GM18526 (cell line): Measurements from ENCODE around the gene DAP3.
A peak's percentile ranks its signal among the peaks of the same experiment; 100 is the strongest.

Source experiments
- POLR2A ChIP-seq: IDR thresholded peaks from 3 replicates; pipeline ENCODE4 v1.6.1; 2011; ENCODE audit not compliant: insufficient read length; ENCODE audit errors: extremely low read depth

Gene DAP3

DNA sequence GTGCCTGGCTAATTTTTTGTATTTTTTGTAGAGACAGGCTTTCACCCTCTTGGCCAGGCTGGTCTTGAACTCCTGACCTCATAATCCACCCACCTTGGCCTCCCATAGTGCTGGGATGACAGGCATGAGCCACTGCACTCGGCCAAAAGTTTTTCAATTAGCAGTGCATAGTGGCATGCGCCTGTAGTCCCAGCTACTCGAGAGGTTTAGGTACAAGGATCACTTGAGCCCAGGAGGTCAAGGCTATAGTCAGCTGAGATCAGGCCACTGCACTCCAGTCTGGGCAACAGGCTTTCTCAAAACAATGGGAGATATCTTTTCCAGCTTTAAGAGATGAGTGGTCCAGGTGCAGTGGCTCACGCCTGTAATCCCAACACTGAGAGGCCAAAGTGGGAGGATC lies 30.8 kb downstream of the DAP3 start:
- TF ChIP-seq POLR2A, result no peak

DNA sequence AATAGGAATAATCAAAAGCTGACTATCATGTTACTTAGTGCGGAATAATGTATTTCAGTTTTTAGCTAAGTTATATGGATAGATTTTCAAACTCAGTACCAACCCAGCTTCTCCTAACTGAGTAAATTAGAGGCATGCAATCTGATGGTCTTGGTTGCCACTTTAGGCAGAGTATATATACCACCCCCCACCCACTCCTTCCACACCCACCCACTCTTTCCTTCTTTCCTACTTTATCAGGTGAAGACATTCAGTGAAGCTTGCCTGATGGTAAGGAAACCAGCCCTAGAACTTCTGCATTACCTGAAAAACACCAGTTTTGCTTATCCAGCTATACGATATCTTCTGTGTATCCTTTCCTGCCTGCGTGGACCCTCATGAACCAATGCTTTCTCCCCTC lies 36.3 kb downstream of the DAP3 start:
- TF ChIP-seq POLR2A, result no peak

DNA sequence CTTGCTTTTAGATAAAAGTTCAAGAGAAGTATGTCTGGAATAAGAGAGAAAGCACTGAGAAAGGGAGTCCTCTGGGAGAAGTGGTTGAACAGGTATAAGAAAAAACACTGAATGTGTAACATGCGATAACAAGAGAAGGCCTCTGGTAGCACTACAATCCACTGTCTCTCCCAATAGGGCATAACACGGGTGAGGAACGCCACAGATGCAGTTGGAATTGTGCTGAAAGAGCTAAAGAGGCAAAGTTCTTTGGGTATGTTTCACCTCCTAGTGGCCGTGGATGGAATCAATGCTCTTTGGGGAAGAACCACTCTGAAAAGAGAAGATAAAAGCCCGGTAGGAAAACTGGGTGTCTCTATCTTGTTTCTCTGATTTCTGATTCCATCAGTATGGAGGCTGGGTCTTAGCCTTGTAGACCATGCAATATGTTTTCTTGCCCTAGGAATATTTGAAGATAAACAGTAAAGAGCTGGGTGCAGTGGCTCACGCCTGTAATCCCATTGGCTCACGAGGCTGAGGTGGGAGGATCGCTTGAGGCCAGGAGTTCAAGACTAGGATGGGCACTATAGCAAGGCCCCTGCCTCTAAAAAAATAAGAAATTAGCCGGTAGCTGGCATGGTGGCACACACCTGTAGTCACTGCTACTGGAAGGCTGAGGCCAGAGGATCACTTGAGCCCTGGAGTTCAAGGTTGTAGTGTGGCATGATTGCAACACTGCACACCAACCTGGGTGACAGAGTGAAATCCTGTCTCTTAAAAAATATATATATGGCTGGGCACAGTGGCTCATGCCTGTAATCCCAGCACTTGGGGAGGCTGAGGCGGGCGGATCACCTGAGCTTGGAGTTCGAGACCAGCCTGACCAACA lies 40.4 kb downstream of the DAP3 start:
- no peak for TF ChIP-seq POLR2A

- TF ChIP-seq POLR2A, result no peak
Observed at GRCh38 chr1:155740995-155741394, 52.1 kb downstream of the DAP3 start.

- TF ChIP-seq POLR2A, result no peak
Observed at GRCh38 chr1:155741908-155742307, 53.0 kb downstream of the DAP3 start.

DNA sequence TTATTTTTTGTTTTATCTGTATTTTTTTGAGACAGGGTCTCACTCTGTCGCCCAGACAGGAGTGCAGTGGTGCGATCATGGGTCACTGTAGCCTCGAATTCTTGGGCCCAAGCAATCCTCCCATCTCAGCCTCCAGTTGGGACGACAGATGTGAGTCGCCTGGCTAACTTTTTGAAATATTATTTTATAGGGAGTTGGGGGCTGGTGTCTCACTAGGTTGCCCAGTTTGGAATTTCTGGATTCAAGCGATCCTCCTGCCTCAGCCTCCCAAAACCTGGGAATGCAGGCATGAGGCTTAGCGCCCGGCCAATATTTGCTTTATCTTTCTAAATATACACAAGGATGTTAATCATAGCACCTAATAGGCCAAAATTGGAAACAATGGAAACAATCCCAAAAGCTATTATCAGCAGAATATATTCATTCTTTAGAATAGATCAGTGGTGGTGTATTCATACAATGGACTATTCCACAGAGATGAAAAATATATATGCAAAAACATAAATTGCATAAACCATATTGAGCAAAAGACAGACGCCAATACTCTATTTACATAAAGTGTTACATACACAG lies 55.9 kb downstream of the DAP3 start:
- TF ChIP-seq POLR2A, result no peak

GRCh38 chr1:155745284-155746228 lies 56.7 kb downstream of the DAP3 start:
- peak; percentile 79 for TF ChIP-seq POLR2A

DNA sequence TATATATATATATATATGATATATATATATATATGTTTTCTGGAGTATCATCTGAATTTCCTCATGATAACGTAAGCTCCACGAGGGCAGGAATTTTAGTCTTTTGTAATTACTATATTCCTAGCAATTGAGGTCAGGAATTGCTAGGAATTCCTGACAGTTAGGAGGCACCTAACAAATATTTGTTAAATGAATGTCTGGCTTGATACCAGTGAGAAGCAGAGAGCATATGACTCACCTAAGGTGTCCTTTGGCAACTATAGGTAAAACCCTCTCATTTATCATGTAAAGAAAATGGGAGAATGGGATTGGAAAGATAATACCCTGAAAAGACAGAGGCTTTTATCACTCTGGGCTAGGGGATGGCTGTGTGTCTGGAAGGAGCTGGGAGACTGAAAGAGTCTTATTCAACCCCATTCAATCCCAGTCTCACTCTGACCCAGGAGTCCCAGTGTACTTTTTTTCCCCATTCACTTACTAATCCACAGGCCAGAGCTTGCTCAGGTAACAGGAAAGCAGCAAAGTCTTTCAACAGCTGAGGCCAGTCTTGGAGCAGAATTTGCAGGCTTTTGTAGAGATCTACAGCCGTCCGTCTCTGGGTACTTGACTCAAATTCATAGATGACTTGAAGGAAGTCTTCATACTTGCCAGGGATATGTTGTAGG lies 71.2 kb downstream of the DAP3 start:
- no peak for TF ChIP-seq POLR2A

- TF ChIP-seq POLR2A, result no peak
Observed at GRCh38 chr1:155760751-155761475, 72.0 kb downstream of the DAP3 start.

DNA sequence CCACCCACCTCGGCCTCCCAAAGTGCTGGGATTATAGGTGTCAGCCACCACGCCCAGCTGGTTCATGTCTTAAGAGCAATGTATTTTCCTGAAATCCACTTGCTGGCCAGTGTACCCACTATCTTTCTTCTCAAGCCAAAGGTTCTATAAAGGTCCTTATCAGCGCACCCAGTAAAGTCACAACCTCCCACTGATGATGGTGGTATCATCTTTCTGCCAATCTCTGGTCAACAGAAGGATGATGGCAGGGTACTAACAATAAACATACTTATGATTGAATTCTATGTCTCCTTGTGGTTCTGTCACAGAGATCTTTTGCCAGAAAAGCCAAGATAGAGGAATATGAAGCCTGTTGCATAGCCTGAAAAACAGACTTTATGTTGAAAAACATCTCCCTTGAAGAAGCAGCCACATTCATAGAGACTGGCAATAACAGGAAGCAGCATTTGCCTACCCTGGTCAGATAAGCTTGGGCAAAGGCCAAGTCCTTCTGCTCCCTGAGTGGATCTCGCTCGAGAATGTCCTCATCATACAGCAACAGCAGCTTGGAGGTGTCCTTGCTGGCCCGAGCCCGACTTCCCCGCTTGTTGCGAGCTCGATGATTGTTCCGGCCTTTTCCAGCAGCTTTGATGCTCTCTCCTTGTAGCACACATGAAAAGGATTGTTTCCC lies 73.0 kb downstream of the DAP3 start:
- no peak for TF ChIP-seq POLR2A

- TF ChIP-seq POLR2A, result no peak
Observed at GRCh38 chr1:155769257-155769656, 80.4 kb downstream of the DAP3 start.

DNA sequence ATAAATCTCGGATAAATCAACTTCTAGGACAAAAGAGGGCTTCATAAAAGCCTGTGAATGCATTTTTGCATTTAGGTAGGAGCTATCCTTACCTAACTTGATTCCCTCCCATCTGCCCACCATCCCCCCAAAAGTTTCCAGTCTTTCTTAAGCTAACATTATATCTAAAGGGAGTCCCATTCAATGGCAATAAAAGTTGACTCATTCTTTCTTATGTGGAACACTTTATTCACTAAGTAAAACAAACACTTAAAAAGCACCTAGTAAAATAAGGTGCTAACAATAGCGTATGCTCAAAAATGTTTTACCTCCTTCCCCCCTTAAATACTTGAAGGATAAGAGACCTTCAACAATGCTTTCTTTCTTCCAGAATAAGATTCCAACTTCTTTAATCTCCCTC lies 84.3 kb downstream of the DAP3 start:
- TF ChIP-seq POLR2A, result no peak

DNA sequence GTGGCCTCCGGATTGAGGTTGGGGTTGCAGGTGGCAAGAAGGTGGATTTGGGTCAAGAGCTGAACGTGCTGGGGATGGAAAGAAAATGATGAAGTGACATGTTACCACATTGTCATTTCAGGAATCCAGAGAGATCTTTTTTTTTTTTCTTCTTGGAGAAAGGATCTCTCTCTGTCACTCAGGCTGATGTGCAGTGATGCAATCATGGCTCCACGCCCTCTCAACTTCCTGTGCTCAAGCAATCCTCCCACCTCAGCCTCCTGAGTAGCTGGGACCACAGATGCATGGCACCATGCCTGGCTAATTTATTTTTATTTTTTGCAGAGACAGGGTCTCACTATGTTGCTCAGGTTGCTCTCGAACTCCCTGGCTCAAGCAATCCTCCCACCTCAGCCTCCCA lies 87.5 kb downstream of the DAP3 start:
- no peak for TF ChIP-seq POLR2A

DNA sequence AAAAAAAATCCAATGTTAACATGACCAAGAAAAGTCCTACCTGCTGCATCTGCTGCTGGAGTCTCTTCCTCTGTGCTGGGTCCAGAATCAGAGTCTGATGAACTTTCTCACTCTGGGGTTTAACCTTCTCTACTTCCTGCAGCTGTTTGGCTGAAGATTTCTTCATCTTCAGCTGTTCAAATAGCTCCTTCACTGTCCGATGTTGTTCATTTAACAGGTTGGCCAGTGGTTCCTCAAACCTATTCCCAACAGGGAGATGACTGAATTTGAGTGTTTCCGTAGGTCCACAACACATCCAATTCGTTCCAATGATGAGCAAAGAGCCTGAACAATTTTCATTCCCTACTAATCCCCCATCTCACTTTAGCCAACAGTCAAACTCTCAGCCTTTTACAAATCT lies 88.7 kb downstream of the DAP3 start:
- no peak for TF ChIP-seq POLR2A
